DMS79 (cell line): ENCODE results near the gene RAP1GAP2.
A peak's percentile ranks its signal among the peaks of the same experiment; 100 is the strongest.
"Not testable (repeated sequence)": the region's sequence is repeated elsewhere in the genome, so short reads cannot be mapped to it uniquely, and the experiment has no call there.

Experiments used
- DNase-seq: peaks from one replicate; lab custom pipeline; 2025; lab: John Stamatoyannopoulos, UW

Gene RAP1GAP2

DNA sequence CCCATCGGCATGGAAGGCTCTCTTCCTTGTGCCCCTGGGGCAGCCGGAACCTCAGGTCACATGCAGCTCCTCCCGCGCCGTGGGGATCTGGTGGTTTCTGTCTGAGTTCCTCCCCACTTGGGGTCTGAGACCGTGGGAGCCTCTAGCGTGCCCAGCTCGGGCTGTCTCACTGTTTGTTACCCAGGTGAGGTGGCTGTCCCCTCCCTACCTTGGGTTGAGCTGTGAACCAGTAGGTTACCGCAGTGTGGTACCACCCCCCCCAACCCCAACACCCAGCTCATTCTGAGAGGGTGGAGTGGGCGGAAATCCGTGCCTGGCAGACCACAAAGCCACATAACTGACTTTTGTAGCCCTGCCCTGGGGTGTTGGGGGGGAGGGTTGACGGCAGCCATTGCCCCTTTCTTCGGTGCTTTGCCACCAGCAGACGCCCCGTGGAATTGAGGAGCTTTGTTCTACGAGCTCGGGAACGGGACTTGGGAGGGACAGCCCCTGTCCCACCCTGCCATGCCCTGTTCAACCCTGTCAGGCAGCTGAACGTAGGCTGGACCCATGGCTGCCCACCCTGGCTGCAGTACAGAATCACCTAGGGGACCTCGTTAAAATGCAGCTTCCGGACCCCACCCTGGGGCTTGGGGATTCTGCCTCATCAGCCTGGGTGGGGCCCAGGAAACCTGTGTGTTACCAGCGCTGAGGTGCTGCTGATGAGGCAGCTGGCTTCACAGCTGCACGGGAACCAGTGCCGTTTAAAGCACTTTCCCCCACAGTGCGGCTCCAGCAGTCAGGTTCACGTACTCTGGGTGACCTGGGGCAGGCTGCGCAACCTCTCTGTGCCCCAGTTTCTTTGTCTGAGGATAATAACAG is 18.5 kb downstream of the RAP1GAP2 start:
- DNase-seq = no peak

DNA sequence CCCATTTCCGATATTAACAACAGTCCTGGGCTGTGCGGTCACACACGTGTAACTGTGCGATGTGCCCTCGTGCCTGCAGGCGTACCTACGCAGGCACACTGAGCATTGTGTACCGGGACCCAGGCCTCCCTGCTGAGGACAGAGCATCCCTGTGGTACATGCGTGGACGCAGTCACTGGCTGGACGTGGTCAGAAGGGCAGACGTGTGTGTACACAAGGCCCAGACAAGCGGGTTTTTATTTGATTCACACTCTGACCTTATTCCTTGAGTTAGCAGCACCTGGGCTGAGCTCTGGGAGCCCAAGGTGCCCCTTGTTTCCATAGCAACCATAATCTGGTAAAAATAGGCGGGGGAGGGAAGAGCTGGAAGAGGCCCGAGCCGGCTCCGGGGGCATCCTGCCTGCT is 19.5 kb downstream of the RAP1GAP2 start:
- DNase-seq = no peak

DNA sequence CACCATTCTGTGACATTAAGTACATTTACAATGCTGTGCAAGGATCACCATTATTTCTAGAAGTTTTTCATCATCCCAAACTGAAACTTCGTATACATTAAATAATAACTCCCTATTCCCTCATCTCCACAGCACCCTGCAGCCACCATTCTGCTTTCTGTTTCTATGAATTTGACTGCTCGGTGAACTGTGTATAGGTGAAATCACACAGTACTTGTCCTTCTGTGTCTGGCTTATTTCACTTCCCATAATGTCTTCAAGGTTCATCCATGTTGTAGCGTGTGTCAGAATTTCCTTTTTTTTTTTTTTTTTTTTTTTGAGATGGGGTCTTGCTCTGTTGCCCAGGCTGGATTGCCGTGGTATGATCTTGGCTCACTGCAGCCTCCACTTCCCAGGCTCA is 20.4 kb downstream of the RAP1GAP2 start:
- DNase-seq = no peak

DNA sequence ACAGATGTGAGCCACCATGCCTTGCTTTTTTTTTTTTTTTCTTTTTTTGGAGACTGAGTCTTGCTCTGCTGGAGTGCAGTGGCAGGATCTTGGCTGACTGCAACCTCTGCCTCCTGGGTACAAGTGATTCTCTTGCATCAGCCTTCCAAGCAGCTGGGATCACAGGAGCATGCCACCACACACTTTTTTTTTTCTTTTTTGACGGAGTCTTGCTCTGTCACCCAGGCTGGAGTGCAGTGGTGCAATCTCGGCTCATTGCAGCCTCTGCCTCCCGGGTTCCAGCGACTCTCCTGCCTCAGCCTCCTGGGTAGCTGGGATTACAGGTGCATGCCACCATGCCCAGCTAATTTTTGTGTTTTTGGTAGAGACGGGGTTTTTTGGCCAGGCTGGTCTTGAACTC is 23.1 kb downstream of the RAP1GAP2 start:
- DNase-seq = not testable (repeated sequence)

DNA sequence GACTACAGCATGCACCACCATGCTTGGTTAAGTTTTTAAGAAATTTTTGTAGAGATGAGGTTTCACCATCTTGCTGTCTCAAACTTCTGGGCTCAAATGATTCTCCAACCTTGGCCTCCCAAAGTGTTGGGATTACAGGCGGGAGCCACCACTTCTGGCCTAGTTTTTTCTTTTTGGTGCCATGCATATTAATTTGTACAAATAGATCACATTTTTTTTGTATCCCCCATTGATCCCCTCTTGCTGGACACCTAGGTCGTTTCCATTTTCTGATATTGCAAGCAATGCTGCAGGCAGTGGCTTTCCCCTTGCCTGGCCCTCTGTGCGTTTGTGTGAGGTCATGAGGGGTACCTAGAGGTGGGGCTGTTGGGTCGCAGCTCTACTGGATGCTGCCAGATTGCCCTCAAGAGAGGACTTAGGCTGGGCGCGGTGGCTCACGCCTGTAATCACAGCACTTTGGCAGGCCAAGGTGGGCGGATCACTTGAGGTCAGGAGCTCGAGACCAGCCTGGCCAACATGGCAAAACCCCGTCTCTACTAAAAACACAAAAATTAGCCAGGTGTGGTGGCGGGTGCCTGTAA is 23.8 kb downstream of the RAP1GAP2 start:
- DNase-seq = no peak

DNA sequence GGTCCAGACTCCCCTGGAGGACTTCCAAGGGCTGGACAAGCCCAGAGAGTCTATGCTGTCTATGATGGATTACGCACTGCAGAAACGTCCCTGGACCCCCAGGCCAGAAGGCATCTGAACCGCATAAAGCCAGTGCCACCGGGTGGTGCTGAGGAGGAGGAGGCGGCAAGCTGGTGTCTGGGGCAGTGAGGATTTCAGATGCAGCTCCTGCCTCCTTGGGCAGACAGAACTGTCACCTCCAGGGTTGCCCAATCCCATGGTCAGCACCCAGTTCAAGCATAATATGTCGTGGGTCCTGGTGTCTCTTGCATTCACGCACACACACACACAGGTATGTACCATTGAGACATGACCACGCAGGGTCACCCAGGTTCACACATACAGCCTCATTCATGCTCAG is 25.6 kb downstream of the RAP1GAP2 start:
- no peak for DNase-seq

DNA sequence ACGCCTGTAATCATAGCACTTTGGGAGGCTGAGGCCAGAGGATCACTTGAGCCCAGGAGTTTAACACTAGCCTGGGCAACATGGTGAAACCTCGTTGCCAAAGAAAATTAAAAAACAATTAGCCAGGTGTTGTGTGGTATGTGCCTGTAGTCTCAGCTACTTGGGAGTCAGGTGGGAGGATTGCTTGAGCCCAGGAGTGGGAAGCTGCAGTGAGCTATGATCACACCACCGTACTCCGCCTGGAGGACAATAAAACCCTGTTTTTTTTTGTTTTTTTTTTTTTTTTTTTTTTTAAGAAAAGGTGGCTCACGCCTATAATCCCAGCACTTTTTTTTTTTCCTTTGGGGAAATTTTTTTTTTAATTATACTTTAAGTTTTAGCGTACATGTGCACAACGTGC is 26.1 kb downstream of the RAP1GAP2 start:
- DNase-seq = no peak

DNA sequence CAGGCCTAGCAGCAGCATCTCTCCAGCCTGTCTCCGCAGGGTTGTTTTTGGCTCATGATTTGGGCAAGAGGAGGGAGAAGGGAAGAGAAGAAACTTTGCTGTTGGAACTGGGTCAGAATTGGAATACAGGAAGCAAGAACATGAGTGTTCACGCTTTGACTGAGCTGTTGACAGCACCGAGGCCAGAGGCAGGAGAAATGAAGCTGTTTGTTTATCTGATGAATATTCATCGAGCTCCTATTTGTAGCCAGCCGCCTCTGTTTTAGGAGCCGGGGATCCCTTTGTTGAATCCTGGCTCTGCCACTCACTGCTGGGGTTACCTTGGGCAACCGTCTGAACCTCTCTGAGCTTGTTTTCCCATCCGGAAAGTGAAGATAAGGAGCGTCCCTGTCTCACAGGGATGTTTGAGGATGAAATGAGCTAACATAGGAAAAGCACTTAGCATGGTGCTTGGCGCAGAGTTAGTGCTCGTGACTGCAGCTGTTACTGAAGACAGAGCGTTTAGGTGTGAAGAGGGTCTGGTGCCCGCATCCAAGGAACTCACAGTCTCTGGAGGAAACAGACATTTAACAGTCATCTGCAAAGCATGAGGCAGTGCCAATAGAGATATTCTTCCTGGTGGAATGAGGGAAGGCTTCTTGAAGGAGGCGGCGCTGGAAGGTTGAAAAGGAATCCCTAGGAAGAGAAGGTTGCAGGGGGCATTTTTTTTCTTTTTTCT is 29.2 kb downstream of the RAP1GAP2 start:
- DNase-seq = no peak

DNA sequence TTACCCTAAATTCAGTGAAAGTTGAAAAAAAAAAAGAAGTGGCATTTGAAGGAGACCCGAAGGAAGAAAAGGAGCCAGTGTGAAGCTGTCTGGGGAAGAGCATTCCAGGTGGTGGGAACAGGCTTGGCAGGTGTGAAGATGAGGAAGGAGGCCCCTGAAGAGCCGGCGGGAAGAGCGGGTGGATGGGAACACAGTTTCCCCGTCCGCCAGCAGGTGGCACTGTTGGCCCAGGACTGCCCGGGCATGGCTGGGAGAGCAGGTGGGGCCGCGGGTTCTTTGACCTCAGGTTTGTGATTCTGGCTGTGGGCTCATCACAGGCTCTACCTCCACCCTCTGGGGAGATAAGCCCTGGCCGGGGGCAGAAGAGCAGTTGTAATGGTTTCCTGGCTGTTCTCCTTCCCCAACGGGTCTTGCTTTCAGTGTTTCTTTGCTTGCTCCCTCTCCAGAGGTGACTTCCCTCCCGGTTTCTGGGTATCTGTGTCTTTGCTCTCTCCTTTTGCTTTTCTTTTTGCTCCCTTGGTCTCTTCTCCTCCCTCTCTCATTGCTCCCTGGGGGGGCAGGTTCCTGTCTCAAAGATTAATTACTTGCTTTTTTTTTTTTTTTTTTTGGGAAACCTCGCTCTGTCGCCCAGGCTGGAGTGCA is 32.3 kb downstream of the RAP1GAP2 start:
- peak; percentile 53 for DNase-seq

DNA sequence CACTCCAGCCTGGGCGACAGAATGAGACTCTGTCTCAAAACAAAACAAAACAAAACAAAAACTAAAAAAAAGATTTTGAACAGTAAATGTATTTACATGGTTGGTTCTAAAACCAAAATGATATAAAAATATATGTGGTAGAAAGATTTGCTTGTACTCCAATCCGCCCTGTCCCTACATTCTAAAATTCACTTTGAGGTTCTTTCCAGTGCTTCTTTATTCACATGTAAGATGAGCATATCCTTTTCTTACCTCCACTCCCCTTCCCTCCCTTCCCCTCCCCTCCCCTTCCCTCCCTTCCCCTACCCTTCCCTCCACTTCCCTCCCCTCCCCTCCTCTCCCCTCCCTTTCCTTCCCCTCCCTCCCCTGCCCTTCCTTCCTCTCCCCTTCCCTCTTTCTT is 34.4 kb downstream of the RAP1GAP2 start:
- no peak for DNase-seq

DNA sequence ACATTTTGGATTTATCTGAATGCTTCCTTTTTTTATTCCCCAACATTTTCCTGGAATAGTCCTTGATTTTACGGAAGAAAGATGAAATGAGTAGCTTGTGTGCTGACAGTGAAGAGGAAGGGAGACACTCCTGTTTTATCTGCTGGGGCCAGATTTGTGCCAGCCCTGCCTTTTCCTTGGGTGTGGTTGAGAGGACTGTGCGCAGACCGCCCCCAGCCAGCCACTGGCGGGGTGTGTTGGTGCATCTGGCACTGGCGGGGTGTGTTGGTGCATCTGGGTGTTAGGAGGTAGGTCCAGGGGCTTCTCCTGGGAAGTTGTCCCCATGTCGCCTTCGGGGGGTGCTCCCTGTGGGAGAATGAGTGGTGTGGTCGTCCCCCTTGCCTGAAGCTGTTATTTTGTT is 39.5 kb downstream of the RAP1GAP2 start:
- DNase-seq = no peak

DNA sequence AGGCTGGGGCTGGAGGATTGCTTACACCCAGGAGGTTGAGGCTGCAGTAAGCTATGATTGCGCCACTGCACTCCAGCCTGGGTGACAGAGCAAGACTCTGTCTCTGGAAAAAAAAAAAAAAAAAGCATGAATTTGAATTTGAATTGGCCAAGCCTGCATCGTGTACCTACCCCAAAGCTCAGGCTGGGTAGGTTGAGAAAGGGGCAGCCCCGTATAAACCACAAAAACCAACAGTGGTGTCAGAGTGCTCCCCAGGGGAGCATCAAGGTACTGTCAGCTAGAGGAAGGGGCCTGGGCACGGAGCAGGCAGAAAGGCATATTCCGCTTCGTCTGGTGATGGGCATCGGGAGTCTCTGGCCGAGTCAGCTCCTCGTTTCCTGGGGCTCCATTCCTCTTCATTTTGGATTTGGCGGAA is 40.9 kb downstream of the RAP1GAP2 start:
- no peak for DNase-seq

DNA sequence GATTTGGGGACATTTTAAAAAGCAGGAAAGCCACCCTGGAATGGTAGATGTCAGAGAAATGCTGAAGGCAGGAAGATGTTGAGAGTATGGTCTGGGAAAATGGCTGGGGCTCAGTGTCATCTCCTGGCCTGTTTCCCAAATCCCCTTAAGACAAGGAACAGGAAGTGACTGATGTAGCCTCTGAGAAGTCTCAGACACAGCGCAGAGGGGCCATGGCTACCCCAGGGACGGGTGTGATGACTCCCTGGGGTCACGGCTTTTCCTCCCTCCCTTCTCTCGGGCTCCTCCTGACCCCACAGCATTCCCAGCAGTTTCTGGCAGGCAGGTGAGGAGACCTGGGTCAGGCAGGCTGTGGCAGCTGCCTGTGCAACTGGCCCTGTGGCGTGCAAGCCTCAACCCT is 45.4 kb downstream of the RAP1GAP2 start:
- no peak for DNase-seq

DNA sequence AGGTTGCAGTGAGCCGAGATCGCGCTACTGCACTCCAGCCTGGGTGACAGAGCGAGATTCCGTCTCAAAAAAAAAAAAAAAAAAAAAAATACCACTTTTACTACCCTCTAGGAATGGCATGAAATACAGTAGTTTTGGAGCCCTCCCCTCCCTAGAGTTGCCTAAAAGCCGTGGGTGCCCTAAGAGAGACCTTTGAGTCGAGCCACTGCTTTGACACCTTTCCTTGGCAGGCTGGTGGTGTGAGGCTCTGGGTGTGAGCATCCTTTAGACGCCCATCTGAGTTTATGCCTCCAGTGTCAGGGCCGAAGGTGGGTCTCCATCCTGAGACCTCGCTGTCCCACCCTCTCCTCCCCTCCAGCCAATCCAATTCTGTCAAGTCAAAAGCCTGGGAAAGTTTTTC is 46.2 kb downstream of the RAP1GAP2 start:
- no peak for DNase-seq

DNA sequence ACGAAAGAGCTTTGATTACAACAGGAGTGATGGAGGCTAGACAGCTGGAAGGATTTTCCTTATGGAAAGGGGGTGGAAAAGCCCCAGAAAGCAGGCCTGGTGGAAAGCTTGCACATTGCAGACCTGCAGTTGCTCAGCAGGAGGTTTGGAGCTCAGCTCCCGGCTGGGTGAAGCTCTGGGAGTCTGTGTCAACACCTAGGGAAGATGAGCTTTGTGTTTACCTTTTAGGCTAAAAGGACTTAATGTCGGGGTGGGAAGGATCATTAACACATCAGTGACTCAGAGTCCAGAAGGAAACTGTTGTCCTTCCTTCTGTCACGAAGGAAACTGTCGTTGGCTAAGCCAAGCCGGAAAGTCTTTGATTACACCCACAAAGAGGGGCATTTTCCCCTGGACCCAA is 48.2 kb downstream of the RAP1GAP2 start:
- no peak for DNase-seq

DNA sequence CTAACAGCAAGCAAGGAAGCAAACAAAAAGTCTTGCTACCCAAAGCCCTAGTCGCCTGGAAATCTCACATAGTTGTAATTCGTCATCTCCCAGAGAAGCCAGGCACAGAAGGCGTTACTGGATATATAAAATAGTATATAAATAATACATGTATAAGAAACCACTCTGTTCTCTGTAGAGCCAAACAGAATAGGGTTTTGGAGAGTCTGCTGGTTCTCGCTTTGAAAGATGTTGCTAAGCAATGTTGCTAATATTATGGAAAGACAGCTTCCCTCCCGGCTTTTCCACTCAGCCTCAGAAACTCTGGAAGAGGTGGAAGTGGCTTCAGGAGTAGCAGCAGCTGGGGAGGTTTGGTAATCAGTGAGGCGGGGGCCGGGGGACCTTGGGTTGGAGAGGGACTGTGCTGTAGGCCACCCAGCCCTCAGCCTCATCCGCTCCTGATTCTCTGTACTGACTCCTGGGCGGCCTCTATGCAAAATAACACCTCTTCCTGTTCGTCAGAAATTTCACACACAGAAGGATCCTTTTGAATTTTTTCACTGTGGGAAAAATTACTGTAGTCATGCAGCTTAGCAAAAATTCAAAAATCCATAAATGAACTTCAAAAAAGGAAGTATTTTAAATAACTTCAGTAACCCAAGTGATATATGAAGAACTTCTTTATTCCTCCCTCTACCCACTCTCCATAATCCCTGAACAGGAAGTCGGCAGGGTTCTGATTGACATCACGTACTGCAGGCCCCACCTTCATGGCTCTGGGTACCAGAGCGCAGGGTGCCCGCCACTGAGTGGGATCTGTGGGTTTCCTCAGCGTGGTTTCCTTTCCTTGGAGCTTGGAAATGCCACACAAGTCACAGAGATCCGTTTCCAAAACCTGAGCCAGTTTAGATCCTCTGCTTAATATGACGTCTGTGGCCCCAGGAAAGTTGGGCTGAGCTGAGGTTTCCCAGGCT is 51.4 kb downstream of the RAP1GAP2 start:
- DNase-seq = no peak

DNA sequence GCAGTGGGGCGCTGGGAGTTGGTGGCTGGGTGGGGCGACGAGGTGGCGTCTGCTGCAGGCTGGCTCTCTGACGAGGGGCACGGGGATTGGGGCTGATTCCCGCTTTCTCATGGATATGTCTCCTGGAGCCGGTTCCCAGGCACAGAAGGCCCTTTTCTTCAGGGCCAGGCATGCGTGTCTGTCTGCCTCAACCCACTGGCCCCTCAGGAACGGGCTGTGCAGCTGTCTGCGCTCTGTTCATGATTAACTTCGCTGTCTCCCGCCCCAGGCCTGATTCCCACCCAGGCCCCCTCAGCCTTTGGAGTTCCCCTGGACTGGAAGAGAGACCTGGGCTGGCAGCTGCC is 53.1 kb downstream of the RAP1GAP2 start:
- no peak for DNase-seq

DNA sequence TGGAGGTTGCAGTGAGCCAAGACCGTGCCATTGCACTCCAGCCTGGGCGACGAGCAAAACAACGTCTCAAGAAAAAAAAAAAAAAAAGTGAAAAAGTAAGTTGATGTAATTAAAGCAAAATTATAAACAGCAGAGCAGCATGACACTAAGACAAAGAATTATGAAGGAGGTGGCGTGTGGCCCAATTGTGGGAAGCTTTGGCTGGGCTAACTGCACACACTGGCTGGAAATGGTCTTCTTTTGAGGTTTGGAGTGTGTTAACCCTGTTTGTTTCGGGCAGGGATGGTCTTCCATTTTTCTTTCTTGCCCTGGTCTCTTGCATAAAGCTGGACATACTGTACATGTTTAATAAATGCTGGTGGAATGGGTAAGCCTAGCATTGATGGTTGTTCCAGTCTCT is 54.8 kb downstream of the RAP1GAP2 start:
- no peak for DNase-seq

DNA sequence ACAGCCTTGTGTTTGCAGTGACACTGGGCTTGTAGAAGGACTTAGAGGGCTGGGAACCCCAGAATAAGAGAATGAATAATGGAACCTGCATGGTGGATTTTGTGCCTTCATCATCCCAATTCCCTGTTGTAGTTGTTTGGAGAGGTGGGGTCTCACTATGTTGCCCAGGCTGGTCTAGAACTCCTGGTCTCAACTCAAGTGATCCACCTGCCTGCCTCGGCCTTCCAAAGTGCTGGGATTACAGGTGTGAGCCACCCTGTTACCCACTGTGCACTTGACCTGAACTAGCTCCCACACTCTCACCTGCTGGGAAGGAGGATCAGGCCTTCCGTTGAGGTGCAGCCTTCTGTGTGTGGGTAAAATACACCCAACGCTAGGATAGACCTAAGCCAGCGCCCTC is 55.4 kb downstream of the RAP1GAP2 start:
- DNase-seq = no peak

DNA sequence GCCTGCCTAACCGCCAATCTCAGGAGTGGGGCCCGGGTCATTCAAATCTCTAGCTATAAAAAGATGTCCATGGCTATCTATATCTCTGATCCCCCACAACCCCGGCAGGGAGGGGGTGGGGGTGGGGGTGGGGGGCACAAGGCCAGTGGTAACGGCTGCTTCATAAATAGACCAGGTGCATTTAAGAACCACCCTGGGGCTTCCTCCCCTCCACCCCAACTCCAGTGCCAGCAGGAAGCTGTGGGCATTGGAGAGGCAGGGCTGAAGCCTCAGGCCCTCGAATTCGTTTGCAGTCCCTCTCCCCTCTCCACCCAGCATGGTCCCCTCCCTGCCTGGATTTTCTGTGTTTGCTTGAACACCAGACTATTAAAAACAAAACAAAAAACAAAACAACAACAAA is 56.0 kb downstream of the RAP1GAP2 start:
- DNase-seq = no peak

DNA sequence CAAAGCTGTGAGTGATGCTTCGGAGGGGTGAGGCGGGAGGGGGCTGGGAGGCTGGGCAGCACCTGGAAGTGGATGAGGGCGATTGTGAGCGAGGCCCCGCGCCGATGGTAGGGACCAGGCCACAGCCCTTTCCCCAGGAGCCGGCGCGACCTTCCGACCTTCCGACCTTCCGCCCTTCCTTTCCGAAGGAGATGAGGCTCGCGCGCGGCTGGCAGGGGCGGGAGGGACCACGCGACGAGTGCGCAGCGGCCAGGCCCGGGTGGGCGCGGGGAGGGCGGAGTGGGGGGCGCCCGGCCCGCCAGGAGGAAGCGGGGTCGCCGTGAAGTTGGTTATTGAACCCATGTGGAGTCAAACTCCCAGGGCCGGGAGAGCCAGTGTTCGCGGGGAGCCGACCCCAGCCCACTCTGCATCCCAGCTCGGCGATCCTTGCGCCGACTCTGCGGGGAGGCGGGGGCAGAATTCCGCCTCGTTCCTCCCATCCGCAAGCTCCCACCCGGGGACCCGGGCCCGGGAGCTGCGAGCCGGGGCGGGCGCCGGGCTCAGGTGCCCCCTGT is 56.6 kb downstream of the RAP1GAP2 start:
- DNase-seq = no peak
